GM10248 (cell line): ENCODE data around the gene SPI1.

Source experiments
- CTCF ChIA-PET: fragments of 300-600 bp; sonication (Branson Sonifier 250); formaldehyde crosslinking; extraction: SDS; loops from one replicate; lab custom pipeline; 2021; ENCODE audit warnings: antibody characterized with exemption; lab: Yijun Ruan, JAX
- POLR2A ChIA-PET: fragments of 350-650 bp; sonication (Branson Sonifier 250); formaldehyde crosslinking; extraction: SDS; loops from one replicate; lab custom pipeline; 2020; ENCODE audit warnings: antibody characterized with exemption; lab: Yijun Ruan, JAX
- DNase-seq: peaks from one replicate; pipeline ENCODE4 v3.0.0; 2012; ENCODE audit errors: extremely low spot score
- TF ChIP-seq, protein P1 (sequence below): IDR thresholded peaks from 2 replicates; pipeline ENCODE4 v1.5.1; 2012; ENCODE audit warnings: mild to moderate bottlenecking, low read depth; ENCODE audit errors: extremely low read depth, missing control alignments, control extremely low read depth

SPI1 gene

DNA sequence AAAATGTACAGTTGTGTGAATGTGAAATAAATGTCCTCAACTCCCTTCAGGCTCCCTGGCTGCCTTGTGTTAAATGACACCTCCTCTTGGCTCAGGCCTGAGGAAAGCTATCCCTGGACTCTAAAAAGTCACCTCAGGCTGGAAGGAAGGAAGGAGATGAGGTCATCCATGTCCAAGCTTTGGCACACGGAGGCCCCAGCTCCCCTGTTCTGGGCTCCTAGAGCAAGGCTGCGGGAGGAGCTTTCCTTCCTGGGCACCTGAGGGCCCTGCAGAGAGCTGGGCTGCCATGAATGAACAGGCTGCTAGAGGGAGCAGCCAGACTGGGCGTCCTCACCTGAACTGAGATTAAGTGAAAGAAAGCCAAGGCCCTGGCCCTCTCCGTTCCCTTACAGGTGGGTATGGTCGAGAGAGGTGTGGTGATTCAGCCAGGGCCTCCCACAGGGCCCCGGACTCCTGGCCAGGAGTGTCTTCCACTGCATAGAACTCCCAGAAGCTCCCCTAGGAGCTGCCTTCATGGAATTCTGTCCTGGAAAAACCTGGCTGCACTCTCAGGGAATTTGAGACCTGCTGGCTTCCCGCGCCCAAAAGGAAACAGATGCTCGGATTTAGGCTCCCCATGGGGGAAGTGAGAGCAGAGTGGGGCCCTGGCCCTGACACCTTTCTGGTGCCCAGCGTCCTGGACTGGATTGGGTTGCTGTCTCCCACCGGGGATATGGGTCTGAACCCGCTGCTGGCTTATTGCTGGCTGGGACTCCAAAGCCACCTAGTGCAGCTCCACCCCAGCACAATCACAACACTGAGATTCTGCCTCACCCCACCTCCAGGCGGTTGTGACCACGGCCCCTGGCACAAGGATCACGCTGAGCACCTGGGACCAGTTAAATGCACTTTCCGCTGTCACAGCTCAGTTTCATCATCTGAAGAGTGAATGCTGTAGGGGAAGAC, 48.1 kb downstream of the SPI1 start:
- ChIA-PET CTCF (interaction anchor here (1.0 to 1.6 kb wide), 5 partner anchors 9 to 82 kb away, joined by 3 to 4 read pairs (median 3); partner anchors contain the start of gene MYBPC3), POLR2A (interaction anchor here (0.6 kb wide), 1 partner anchor 287 kb away, joined by 3 read pairs; no protein-coding TSS in a partner anchor)
- TF ChIP-seq, protein P1, sequence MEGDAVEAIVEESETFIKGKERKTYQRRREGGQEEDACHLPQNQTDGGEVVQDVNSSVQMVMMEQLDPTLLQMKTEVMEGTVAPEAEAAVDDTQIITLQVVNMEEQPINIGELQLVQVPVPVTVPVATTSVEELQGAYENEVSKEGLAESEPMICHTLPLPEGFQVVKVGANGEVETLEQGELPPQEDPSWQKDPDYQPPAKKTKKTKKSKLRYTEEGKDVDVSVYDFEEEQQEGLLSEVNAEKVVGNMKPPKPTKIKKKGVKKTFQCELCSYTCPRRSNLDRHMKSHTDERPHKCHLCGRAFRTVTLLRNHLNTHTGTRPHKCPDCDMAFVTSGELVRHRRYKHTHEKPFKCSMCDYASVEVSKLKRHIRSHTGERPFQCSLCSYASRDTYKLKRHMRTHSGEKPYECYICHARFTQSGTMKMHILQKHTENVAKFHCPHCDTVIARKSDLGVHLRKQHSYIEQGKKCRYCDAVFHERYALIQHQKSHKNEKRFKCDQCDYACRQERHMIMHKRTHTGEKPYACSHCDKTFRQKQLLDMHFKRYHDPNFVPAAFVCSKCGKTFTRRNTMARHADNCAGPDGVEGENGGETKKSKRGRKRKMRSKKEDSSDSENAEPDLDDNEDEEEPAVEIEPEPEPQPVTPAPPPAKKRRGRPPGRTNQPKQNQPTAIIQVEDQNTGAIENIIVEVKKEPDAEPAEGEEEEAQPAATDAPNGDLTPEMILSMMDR: no peak
- DNase-seq: no peak

DNA sequence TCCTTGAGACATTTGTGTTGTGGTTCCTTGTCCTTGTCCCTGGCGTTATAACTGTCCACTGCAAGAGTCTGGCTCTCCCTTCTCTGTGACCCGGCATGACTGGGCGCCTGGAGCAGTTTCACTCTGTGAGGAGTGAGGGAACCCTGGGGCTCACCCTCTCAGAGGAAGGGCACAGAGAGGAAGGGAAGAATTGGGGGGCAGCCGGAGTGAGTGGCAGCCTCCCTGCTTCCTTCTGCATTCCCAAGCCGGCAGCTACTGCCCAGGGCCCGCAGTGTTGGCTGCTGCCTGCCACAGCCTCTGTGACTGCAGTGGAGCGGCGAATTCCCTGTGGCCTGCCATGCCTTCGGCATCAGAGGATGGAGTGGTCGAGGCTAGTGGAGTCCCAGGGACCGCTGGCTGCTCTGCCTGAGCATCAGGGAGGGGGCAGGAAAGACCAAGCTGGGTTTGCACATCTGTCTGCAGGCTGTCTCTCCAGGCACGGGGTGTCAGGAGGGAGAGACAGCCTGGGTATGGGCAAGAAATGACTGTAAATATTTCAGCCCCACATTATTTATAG, 48.8 kb downstream of the SPI1 start:
- ChIA-PET CTCF (interaction anchor here (1.0 to 1.6 kb wide), 6 partner anchors 8 to 93 kb away, joined by 3 to 4 read pairs (median 3); partner anchors contain the start of gene MYBPC3), POLR2A (interaction anchor here (0.6 kb wide), 1 partner anchor 288 kb away, joined by 3 read pairs; no protein-coding TSS in a partner anchor)
- DNase-seq: no peak
- TF ChIP-seq, protein P1: no peak

DNA sequence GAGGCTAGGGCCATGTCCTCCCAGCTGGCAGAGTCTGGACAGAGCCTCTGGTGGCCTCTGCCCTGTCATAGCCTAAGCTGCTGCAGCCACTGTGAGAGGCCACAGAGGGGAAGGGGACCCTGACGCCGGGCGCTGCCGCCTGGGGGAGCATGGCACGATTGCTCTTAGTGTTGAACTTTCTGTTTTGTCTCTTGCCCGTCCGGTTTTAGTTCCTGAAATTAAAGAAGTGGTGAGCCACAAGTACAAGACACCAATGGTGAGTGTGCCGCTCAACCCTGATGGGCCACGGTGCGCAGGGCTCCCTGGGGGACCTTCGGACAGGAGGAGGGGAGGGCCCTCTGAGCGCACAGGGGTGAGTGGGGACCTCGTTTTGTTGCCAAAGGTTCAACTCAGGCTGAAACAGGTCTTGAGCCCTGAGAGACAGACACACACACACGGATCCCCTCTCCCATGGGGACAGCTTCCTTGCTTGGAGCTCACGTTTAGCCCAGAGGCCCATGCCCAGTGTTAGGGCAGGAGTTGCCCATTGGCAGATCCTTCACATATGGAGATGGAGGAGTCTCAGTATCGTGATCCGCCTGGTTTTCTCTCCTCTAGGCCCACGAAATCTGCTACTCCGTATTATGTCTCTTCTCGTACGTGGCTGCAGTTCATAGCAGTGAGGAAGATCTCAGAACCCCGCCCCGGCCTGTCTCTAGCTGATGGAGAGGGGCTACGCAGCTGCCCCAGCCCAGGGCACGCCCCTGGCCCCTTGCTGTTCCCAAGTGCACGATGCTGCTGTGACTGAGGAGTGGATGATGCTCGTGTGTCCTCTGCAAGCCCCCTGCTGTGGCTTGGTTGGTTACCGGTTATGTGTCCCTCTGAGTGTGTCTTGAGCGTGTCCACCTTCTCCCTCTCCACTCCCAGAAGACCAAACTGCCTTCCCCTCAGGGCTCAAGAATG, 49.6 kb downstream of the SPI1 start:
- DNase-seq: peak; percentile 64
- POLR2A ChIA-PET: no interaction called here
- CTCF ChIA-PET: interaction anchor here (0.7 to 1.6 kb wide), 6 partner anchors 8 to 92 kb away, joined by 3 read pairs; no protein-coding TSS in a partner anchor
- TF ChIP-seq, protein P1: no peak

DNA sequence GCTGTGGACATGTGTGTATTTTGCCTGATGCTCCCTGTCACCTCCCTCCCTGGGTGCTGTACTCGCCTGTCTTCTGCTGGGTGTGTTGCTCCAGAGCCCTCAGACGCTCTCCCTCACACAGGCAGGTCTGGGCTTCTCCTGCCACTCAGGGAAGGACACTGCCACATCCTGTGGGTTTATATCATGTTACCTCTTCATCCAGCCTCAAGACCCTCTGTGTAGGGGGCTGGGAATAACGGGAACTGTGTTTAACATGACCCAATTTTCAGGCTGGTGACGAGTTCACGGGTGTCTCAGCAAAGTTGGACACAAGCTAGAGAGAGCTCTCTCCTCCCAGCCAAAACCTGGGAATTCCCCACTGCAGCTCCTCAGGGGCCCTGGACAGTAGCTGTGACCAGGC, 50.4 kb downstream of the SPI1 start:
- ChIA-PET CTCF (interaction anchor here (0.7 to 1.6 kb wide), 4 partner anchors 26 to 92 kb away, joined by 3 read pairs; no protein-coding TSS in a partner anchor), POLR2A (no interaction called here)
- no peak for DNase-seq
- TF ChIP-seq, protein P1: no peak

DNA sequence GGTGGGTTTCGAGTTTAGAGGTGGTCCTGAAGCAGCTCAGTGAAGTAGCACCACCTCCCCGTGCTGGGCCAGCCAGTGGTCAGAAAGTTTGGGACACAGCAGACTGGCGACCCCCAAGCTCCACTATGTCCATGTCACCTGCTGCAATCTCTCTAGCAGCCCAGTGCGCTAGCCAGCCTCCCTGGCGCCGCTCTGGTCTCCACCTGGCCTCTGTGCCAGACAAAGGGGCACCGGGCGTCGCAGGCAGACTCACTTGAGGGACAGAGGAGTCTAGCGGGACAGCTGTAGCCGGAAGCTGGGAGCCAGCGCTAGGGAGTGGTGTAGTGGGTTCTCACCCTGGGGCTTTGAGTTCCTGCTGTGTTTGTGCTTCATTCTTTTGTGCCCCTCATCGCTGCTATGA, 51.3 kb downstream of the SPI1 start:
- no peak for DNase-seq
- ChIA-PET POLR2A (no interaction called here), CTCF (interaction anchor here (0.8 to 1.2 kb wide), 4 partner anchors 9 to 27 kb away, joined by 3 read pairs; no protein-coding TSS in a partner anchor)
- TF ChIP-seq, protein P1: no peak
